Measurements from ENCODE around the gene CHST11.

CHST11 gene

DNA sequence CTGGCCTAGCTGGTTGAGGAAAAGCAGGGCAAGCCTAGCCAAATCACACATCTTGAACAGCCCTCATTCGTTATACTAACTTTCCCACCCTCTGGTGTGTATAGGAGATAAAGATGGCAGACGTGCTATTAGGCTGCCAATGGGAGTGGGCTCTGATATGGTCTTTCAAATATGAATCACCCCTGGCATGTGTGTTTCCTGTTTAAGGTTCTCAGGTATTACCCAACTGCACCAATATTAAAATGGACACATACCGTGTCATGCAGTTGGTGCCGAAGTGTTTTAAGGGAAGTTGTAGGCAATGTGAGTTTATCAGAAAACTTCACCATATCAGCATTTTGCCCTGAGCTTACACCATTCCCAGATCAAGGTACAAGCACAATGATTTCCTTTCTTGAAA, 33.4 kb downstream of the CHST11 start:
- in situ Hi-C loops (cut with HindIII; ENCODE audit: low pct_ligation_motif_present, low pct_unique_long_range_greater_than_20kb, low sequenced_read_pairs), result no loop called here
- DNase-seq, result no peak

DNA sequence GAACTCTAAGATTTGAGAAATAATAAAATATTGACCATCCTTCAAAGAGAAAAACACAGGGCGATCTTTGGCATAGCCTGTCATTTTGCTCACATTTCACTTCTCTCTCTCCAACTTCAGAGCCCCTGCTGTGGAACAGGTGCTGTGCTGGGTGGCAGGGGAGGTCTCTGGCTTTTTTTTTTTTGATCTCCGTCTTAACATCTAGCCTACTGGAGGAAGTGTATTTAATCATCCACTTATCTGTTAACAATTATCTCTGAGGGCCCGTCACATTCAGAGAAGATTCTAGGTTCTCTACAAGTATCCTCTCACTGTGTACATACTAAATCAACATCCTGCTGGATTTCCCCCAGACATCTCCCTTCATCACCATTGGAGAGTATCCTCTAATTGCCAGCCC, 34.1 kb downstream of the CHST11 start:
- DNase-seq, result no peak
- in situ Hi-C loops (cut with HindIII; ENCODE audit: low pct_ligation_motif_present, low pct_unique_long_range_greater_than_20kb, low sequenced_read_pairs), result no loop called here

- in situ Hi-C loops (cut with HindIII; ENCODE audit: low pct_ligation_motif_present, low pct_unique_long_range_greater_than_20kb, low sequenced_read_pairs), result no loop called here
- DNase-seq, result no peak
Measured at GRCh38 chr12:104493496-104493895, 36.7 kb downstream of the CHST11 start.

DNA sequence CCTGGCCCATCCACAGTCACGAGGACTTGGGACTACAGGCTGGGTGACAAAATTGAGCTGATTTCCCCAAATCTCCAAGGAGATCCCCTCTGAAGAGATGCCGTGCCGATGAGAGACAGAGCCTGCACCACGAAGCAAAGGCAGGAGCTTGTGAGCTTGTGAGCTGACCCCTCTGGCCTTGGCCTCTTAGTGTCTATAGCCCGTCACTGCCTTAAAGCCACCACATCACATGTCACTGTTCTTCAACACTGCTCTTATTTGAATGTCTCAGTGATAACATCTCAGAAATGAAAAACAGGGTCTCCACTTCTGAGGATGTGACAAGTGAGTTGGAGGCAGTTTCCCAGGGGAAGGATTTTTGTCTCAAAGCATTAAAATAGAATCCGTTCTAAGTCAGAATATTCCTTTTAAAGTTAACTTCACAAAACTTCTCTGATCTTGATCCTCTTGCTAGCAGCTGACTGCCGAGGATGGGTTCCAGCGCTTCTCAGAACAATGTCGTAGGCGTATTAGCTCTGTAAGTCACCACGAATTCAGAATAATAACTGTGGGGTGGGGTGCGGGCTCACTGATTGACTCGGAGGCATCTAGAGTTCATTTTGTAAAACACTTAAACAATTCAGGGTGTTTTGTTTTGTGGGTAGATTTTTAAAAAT, 37.5 kb downstream of the CHST11 start:
- DNase-seq, result no peak
- in situ Hi-C loops (cut with HindIII; ENCODE audit: low pct_ligation_motif_present, low pct_unique_long_range_greater_than_20kb, low sequenced_read_pairs), result no loop called here

GRCh38 chr12:104494793-104495158, 38.0 kb downstream of the CHST11 start:
- in situ Hi-C loops (cut with HindIII; ENCODE audit: low pct_ligation_motif_present, low pct_unique_long_range_greater_than_20kb, low sequenced_read_pairs), result no loop called here
- no peak for DNase-seq

DNA sequence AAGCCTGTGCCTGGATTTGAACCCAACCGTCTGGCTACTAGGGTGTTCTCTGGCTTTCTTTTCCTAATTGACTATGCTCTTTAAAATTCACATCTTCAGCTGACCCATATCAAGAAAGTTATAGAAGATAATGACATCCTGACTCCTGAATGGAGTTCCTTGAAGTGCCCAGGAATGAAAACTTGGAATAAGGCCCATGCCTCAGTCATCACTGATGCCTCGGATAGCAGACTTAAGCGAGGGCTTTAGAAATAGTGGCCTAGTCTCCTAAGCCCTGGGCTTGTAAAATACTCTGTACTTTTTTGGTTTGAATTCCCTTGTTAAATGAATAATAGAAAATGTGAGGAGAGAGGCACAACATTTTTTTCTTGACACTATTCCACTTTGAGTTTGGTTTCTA, 39.0 kb downstream of the CHST11 start:
- DNase-seq, result no peak
- in situ Hi-C loops (cut with HindIII; ENCODE audit: low pct_ligation_motif_present, low pct_unique_long_range_greater_than_20kb, low sequenced_read_pairs), result no loop called here

- in situ Hi-C loops (cut with HindIII; ENCODE audit: low pct_ligation_motif_present, low pct_unique_long_range_greater_than_20kb, low sequenced_read_pairs), result no loop called here
- no peak for DNase-seq
Measured at GRCh38 chr12:104496336-104496735, 39.6 kb downstream of the CHST11 start.

DNA sequence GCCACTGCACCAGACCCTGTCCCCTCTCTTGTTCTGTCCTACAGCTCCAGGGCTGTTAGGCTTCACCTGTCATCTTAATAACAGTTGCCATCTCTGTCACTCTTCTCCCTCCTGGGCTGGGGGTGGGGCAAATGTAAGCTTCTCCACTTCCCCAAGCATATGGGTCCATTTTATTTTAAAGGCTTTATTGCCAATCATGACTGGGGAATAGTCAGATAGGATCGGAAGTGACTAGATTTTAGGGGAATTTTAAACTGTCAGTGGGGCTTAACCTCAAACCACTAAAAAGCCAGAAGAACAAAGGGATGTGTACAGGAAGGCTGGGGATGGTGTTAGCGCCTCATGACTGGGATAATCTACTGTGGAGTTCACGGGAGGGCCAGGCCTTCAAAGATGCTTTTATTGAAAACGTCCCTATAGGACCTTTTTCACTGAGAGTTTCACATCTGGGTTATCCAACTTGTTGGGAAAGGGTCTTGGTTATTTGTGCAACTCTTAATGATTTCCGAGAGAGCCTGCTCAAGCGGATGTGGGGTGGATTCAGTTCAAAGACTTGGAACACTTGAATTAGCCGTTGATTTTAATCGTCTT, 41.6 kb downstream of the CHST11 start:
- no peak for DNase-seq
- in situ Hi-C loops (cut with HindIII; ENCODE audit: low pct_ligation_motif_present, low pct_unique_long_range_greater_than_20kb, low sequenced_read_pairs), result no loop called here

DNA sequence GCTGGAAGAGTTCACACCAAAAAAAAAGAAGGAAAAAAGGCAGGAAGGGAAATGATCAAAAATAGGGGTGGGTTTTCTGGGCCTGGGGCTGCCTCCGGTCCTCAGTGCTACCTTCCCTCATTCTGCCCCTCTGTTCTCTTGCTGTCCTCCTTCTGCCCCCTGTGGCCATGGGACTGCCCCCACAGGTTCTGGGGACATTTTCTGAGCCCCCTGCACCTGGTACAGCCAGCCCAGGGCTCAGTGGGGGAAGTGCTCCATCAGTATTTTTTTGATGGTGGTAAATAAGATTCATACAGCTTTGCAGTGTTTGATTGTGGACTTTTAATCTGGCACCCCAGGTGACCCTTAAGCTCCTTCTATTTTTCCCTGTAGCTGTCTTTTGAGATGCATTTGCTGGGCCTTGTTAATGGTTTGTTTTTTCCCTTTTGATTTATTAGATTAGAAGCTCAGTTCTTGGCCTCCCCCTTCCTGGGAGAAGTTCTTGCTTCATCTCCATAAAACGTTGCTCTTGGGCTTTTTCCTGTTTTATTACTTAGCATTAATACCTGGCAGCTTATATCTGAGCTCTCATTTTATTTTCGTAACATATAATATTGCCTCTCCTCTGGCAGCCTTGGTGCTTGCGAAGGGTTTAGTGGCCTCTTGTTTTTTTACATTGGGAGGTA, 43.1 kb downstream of the CHST11 start:
- in situ Hi-C loops (cut with HindIII; ENCODE audit: low pct_ligation_motif_present, low pct_unique_long_range_greater_than_20kb, low sequenced_read_pairs), result no loop called here
- DNase-seq, result no peak

DNA sequence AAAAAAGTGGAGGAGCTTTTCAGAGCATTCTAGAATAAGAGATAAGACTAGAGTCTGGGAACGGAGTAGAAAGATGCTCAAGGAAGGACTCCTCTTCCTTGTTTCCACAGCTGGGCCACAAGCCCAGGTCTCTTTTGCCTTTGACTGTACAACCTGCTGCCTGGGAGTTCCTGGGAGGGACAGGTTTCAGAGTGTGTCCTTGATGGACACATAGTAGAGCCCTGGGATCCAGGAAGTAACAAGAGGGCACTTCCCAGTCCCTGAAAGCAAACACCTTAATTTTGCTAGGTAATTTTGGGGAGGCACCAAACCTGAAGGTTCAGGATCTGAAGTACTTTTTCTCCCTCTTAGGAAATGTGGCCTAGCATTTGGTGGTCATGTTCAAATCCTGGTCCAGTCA, 44.4 kb downstream of the CHST11 start:
- in situ Hi-C loops (cut with HindIII; ENCODE audit: low pct_ligation_motif_present, low pct_unique_long_range_greater_than_20kb, low sequenced_read_pairs), result no loop called here
- DNase-seq, result no peak

DNA sequence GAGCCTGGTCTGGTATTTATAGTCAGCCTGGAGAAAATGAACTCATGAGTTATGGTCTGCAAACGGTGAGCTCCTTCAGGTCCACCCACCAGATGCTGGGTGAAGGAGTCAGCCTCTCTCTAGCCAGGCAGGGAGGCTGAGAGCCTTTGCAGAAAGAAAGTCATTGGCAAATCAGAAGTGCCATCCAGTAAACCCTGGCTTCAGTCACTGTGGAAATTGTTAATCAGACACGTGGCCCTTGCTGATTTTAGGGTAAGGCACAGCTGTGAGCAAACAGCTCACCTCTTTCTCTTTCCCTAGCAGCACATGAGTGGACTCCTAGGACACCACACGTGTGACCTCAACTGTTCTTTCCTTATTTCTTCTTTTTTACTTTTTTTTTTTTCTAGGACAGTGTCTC, 44.9 kb downstream of the CHST11 start:
- in situ Hi-C loops (cut with HindIII; ENCODE audit: low pct_ligation_motif_present, low pct_unique_long_range_greater_than_20kb, low sequenced_read_pairs), result no loop called here

DNA sequence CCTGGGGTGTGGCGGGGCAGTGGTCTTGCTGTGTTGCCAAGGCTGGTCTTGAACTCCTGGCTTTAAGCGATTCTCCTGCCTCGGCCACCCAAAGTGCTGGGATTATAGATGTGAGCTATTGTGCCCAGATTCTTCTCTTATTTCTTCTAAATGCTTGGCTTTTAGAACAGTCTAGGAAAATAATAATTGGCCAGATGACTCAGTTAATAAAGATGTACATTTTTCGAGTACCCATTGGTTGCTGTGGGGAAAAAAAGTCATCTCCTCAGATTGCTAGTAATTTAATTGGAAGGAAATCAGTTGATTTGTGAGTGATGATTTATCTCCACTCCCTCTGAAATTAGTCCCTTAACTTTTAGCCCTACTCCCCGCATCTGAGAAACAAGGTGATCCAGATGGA, 45.5 kb downstream of the CHST11 start:
- in situ Hi-C loops (cut with HindIII; ENCODE audit: low pct_ligation_motif_present, low pct_unique_long_range_greater_than_20kb, low sequenced_read_pairs), result no loop called here
- no peak for DNase-seq

More for the DNA sequence above, 44.9 kb downstream of the CHST11 start:
- DNase-seq, result no peak

- in situ Hi-C loops (cut with HindIII; ENCODE audit: low pct_ligation_motif_present, low pct_unique_long_range_greater_than_20kb, low sequenced_read_pairs), result no loop called here
- DNase-seq, result no peak
Measured at GRCh38 chr12:104502638-104503037, 45.9 kb downstream of the CHST11 start.

- DNase-seq, result no peak
- in situ Hi-C loops (cut with HindIII; ENCODE audit: low pct_ligation_motif_present, low pct_unique_long_range_greater_than_20kb, low sequenced_read_pairs), result no loop called here
Measured at GRCh38 chr12:104503191-104503590, 46.4 kb downstream of the CHST11 start.

GRCh38 chr12:104504146-104504545, 47.4 kb downstream of the CHST11 start:
- no peak for DNase-seq
- in situ Hi-C loops (cut with HindIII; ENCODE audit: low pct_ligation_motif_present, low pct_unique_long_range_greater_than_20kb, low sequenced_read_pairs), result no loop called here

- in situ Hi-C loops (cut with HindIII; ENCODE audit: low pct_ligation_motif_present, low pct_unique_long_range_greater_than_20kb, low sequenced_read_pairs), result no loop called here
- no peak for DNase-seq
Measured at GRCh38 chr12:104505095-104505818, 48.5 kb downstream of the CHST11 start.

GRCh38 chr12:104506676-104507401, 50.1 kb downstream of the CHST11 start:
- in situ Hi-C loops (cut with HindIII; ENCODE audit: low pct_ligation_motif_present, low pct_unique_long_range_greater_than_20kb, low sequenced_read_pairs), result no loop called here
- DNase-seq, result no peak

- in situ Hi-C loops (cut with HindIII; ENCODE audit: low pct_ligation_motif_present, low pct_unique_long_range_greater_than_20kb, low sequenced_read_pairs), result no loop called here
- peak; percentile 12 for DNase-seq
Measured at GRCh38 chr12:104507672-104508071, 50.9 kb downstream of the CHST11 start.

All from ACHN (cell line).